Nephron (organoid): Measurements from ENCODE around the gene KLHL40.

Source experiments
- H3K27ac Mint-ChIP-seq, 3 experiments: 2 replicates each; pipeline ENCODE4 v1.8.0; 2020; ENCODE audit warnings: mixed read lengths in 3 of 3, mild to moderate bottlenecking in 2 of 3, moderate library complexity in 1 of 3
- H3K27me3 Mint-ChIP-seq: 2 replicates; pipeline ENCODE4 v1.8.0; 2021; ENCODE audit warnings: low read depth, mild to moderate bottlenecking, moderate library complexity, mixed read lengths
- H3K36me3 Mint-ChIP-seq: 2 replicates; pipeline ENCODE4 v1.8.0; 2020; ENCODE audit warnings: low read depth, mixed read lengths
- H3K4me1 Mint-ChIP-seq: 2 replicates; pipeline ENCODE4 v1.8.0; 2020; ENCODE audit warnings: mixed read lengths
- H3K4me3 Mint-ChIP-seq, 3 experiments: 2 replicates each; pipeline ENCODE4 v1.8.0; 2020; ENCODE audit warnings: mild to moderate bottlenecking in 3 of 3, mixed read lengths in 3 of 3, moderate library complexity in 2 of 3
- H3K9me3 Mint-ChIP-seq: 2 replicates; pipeline ENCODE4 v1.8.0; 2020; ENCODE audit warnings: mixed read lengths
- CTCF ChIP-seq, 3 experiments: fragments of 200-600 bp; sonication (generic); IDR thresholded peaks; one replicate each; pipeline ENCODE4 v1.5.0; 2021; ENCODE audit warnings: antibody characterized with exemption in 3 of 3; ENCODE audit not compliant: unreplicated experiment in 3 of 3

Gene KLHL40

GRCh38 chr3:42662037-42662812 is 23.1 kb upstream of the KLHL40 start:
- Mint-ChIP-seq H3K4me3 (no peak overlapping the region), H3K9me3 (no peaks in the 10 kb centered on the region), H3K27ac (no peak overlapping the region), H3K4me1 (peaks cover 18% of the 10 kb centered on the region), H3K36me3 (no peaks in the 10 kb centered on the region), H3K27me3 (no peaks in the 10 kb centered on the region)
- TF ChIP-seq CTCF (IDR thresholded peaks at IDR 0.05; ENCODE audit: unreplicated experiment in 3 of 3) = no peak

- no peaks in the 10 kb centered on the region for H3K9me3 Mint-ChIP-seq
- H3K4me1 Mint-ChIP-seq = peaks cover 22% of the 10 kb centered on the region
- no peak overlapping the region for H3K4me3 Mint-ChIP-seq
- no peak overlapping the region for H3K27ac Mint-ChIP-seq
- TF ChIP-seq CTCF (IDR thresholded peaks at IDR 0.05; ENCODE audit: unreplicated experiment in 3 of 3) = no peak
- H3K36me3 Mint-ChIP-seq = no peaks in the 10 kb centered on the region
- no peaks in the 10 kb centered on the region for H3K27me3 Mint-ChIP-seq
Measured at GRCh38 chr3:42662813-42663535, 22.4 kb upstream of the KLHL40 start.

- H3K4me1 Mint-ChIP-seq = peaks cover 24% of the 10 kb centered on the region
Measured at GRCh38 chr3:42663581-42664437, 21.5 kb upstream of the KLHL40 start.

GRCh38 chr3:42664438-42664803 is 20.9 kb upstream of the KLHL40 start:
- no peaks in the 10 kb centered on the region for H3K36me3 Mint-ChIP-seq
- peaks cover 24% of the 10 kb centered on the region for H3K4me1 Mint-ChIP-seq
- no peak overlapping the region for H3K27ac Mint-ChIP-seq
- no peak for TF ChIP-seq CTCF (IDR thresholded peaks at IDR 0.05; ENCODE audit: unreplicated experiment in 3 of 3)
- peaks cover 4% of the 10 kb centered on the region for H3K27me3 Mint-ChIP-seq
- H3K9me3 Mint-ChIP-seq = no peaks in the 10 kb centered on the region
- H3K4me3 Mint-ChIP-seq = no peak overlapping the region

More at GRCh38 chr3:42663581-42664437, 21.5 kb upstream of the KLHL40 start:
- TF ChIP-seq CTCF (IDR thresholded peaks at IDR 0.05; ENCODE audit: unreplicated experiment in 3 of 3) = no peak
- Mint-ChIP-seq H3K36me3 (no peaks in the 10 kb centered on the region), H3K9me3 (no peaks in the 10 kb centered on the region), H3K27ac (no peak overlapping the region), H3K4me3 (no peak overlapping the region), H3K27me3 (peaks cover under 1% of the 10 kb centered on the region)

- no peaks in the 10 kb centered on the region for H3K9me3 Mint-ChIP-seq
- H3K4me3 Mint-ChIP-seq = no peak overlapping the region
- no peaks in the 10 kb centered on the region for H3K36me3 Mint-ChIP-seq
- TF ChIP-seq CTCF (IDR thresholded peaks at IDR 0.05; ENCODE audit: unreplicated experiment in 3 of 3) = no peak
- H3K27me3 Mint-ChIP-seq = peaks cover 4% of the 10 kb centered on the region
- H3K4me1 Mint-ChIP-seq = peaks cover 24% of the 10 kb centered on the region
- H3K27ac Mint-ChIP-seq = no peak overlapping the region
Measured at GRCh38 chr3:42665050-42665878, 20.1 kb upstream of the KLHL40 start.
